Measurements from ENCODE around the gene NSUN7.
A peak's percentile ranks its signal among the peaks of the same experiment; 100 is the strongest.
"Not testable (repeated sequence)": the region's sequence is repeated elsewhere in the genome, so short reads cannot be mapped to it uniquely, and the experiment has no call there.

The NSUN7 gene, protein sequence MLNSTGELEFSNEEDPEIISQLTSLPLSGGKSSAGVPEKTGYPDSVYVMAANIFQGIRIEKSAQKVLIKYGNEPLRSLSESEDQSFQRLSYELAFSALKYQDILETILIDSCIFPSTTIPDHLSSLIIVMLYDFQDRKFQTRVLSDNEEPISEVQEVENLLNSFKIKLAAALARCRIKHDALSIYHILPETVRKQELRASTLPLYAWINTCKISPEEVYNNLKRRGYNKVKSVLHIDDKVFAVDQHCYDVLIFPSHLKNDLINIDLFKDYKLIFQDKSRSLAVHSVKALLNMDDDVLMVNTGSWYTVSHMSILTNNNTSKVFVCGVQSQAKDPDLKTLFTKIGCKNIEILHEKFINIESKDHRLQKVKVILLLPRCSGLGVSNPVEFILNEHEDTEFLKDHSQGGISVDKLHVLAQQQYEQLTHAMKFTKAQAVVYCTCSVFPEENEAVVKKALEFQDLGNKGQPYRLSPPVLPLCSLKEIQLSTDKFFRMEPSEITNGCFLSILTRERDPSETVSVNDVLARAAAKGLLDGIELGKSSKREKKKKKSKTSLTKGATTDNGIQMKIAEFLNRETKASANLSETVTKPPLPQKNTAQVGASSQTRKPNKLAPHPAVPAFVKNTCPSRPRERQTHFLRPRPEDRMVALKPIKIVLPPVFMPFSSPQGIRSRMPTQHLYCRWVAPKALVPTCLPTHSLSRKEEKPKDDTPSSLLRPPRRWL

DNA sequence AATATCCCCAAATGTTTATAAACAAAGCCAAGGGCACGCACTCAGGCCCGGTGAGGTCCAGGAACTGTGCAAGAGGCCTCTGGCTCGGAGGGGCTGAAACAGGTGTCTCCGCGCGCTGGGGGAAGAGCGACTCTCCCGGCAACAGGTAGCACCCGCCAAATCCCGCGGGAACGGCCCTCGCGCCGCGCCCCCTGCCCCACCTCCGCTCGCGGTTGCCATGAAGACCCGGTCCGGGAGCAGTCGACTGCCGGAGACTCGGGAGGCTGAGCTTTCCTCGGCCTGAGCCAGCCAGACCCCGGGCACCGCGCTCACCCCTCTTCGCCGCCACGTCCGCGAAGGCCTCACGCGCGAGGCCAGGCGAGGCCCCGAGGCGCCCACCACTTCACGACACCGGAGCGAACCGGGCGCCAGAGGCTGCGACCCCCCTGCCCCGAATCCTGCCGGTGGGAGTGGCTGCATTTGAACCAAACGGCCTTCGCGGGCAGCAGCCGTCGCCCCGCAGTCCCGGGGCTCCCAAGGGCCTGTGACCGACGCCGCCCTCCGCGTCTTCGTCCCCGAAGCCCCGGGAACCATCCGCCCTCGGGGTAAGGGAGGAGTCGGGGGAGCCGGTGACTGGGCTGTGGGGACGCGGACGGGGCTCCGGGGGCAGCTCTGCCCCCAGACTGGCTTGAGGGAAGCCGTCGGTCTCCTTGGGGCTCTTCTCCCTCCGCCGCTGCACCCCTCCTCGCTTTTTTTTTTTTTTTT lies at the start of gene NSUN7:
NSUN7 (plus strand) TSS at position 239 of the 744 bp plus-strand sequence. CDS start 739 bp downstream, outside the sequence.
- DNase-seq = peak; percentile 95

DNA sequence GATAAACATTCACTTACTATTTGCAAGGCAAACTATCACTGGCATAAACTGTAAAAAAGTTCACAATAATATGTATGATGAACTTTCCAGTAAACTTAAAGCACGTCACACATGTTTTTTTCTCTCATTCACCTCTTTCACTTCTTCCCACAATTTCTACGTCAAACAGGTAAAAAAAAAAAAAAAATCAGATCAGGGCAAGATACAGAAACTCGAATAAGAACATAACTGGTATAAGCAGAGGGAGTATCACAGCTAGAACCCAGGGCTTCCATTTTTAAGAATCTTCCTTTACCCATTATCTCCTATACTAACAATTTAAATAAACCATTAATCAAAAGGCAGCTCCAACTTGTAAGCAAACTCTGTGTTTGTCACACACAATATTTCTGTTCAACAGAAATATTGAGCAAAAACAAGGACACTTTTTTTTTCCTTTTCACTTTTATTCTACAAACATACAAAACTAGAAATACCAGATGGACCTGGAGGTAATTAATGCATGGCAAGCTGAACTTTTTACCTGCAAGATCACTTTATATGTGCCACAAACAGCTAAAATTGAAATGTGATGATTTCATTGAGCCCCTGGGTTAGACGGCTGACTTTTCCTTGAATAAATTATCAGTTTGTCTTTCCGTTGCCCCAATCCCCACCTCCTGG lies 47.5 kb upstream of the NSUN7 start:
- no peak for DNase-seq

DNA sequence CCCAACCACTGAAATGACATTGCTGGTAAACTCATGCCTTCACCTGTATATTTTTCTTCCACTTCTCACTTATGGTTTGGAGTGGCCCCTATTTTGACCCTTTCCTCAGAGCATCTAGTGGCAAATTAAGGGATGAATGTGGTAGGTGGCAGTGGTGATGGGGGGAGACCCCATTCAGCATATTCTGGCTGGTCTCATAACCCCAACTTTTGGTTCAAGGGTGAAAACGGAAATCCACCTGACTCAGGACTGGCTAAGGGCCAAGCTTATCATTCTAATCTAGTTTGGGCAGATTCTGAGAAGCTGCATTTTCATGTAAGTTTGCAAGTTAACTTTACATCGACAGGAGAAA lies 47.0 kb upstream of the NSUN7 start:
- DNase-seq = no peak

DNA sequence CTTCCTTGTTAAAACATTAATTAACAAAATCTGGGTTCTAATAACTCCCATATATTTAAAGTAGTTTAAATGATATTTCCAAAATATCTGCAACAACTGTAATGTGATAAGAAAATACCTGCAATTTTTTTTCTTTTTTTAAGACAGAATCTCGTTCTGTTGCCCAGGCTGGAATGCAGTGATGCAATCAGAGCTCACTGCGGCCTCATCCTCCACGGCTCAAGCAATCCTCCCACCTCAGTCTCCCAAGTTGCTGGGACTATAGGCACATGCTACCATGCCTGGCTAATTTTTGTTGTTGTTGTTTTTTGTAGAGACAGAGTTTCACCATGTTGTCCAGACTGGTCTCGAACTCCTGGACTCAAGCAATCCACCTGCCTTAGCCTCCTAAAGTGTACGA lies 45.7 kb upstream of the NSUN7 start:
- no peak for DNase-seq

DNA sequence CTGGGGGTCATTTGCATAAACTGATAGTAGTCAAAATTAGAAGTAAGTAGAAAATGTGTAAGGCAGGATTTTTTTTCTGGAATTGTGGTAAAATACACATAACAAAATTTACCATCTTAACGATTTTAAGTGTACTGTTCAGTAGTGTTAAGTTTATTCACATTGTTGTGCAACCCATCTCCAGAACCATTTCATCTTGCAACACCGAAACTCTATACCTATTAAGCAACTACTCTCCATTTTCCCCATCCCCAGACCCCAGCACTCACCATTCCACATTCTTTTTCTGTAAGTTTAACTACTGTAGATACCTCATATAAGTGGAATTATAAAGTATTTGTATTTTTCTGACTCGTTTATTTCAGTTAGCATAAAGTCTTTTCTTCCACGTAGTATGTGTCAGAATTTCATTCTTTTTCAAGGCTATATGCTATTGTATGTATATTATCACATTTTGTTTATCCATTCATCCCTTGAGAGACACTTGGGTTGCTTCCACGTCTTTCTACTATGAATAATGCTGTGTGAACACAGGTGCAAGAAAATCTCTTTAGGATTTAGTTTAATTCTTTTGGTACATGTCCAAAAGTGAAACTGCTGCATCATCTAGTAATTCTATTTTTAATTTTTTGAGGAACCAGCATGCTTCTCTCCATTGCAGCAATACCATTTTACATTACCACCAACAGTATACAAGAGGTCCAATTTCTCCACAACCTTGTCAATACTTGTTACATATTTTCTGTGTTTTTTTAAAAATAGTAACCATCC lies 39.1 kb upstream of the NSUN7 start:
- DNase-seq = no peak

DNA sequence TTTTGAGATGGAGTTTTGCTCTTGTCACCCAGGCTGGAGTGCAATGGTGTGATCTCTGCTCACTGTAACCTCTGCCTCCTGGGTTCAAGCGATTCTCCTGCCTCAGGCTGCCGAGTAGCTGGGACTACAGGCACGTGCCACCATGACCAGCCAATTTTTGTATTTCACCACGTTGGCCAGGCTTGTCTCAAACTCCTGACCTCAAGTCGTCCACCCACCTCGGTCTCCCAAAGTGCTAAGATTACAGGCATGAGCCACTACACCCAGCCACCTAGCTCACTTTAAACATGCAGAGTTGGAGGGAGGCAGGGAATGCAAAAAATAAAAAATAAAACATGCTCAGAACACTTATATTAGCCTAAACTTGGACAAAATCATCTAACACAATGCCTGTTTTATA lies 36.8 kb upstream of the NSUN7 start:
- DNase-seq = not testable (repeated sequence)

DNA sequence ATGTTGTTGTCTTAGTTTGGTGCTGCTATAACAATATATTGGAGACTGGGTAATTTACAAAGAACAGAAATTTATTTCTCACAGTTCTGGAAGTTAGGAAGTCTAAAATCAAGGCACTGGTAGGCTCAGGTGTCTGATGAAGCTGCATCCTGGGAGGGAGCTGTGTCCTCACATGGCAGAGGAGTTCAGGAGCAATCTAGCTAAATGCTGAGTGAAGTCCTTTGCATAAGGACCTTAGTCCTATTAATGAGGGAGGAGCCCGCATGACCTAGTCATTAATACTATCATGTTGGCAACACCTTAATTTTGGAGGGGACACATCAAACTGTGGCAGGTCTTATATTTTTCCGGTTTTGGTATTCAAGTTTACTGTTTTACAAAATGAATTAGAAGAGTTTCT lies 36.0 kb upstream of the NSUN7 start:
- no peak for DNase-seq

DNA sequence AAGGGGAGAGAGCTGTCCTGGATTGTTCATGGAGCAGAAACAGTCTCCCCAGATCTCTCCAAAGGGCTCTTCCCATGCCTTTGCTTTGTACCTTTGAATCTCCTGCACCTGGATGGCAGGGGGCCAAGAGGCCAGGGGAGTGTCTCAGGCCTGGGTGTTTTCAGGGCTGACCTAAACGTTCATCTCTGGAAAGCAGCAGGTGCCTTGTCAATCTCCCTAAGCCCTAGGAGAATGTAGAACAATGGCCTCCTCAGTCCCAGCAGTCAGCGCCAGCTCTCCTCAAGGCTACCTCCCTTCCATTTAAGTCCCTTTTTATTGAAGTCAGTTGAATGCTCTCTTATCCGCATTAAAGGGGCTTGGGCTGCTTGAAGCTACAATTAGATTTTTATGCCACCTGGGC lies 31.2 kb upstream of the NSUN7 start:
- no peak for DNase-seq

DNA sequence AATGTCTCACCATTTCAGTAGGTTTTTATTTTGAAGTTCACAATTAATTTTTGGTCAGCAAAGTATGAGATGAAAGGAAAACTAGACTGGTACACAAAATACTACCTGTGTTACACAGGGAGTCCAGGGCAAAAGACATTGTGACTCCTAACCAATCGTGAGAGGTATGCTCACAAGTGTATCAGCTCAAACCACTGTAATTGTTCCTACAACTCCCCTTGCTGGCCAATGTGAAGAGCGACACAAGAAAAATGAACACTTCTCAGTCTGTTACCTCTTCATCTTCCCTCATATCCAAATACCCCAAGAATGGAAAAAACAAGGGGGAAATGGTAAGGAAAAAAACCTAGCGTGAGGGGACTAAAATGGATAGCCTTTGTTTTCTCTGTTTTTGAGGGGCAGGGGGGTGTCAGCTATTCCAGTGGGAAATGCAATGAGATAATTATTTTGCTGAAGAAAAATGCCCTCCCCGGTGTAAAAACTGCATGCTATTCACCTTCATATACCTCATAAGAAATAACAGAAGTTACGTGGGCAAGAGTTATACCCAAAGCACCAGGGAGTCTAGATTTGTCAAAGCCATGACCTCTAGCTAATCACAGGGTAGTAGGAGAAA lies 30.6 kb upstream of the NSUN7 start:
- no peak for DNase-seq

DNA sequence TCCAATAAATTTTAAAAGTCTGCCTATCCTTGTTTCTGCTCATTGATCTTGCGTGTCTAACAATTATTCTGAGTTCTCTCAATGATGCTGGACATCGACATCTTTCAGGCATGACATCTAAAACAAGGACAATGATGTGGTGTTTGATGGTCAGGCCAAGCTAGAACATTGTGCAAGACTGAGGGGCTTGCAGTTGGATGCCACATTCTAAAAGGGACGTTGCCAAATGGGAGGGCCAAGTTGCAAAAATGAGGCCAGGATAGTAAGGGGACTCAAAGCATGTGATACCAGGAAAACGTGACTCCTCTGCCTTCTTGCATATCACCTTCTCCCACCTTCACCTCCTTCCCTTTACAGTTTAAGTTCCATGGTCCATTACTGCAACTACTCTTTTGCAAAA lies 29.4 kb upstream of the NSUN7 start:
- no peak for DNase-seq

DNA sequence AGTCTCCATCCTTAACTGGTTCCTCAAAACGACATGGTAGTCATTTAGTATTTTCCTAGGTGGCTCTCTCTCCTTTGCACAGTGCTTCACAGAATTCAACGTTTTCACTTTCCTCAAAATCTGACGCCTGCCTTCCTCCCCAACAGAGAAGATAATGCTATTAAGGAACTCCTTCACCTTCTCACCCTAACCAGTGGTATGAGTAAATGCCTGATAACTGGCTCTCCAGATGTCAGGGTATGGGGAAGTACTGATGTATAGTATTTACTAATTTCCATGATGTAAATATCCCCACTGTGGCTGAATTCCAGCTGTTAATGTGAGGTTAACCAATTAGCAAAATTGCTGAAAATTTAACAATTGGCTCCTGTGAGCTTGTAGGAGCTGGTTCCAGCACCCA lies 28.8 kb upstream of the NSUN7 start:
- DNase-seq = no peak

DNA sequence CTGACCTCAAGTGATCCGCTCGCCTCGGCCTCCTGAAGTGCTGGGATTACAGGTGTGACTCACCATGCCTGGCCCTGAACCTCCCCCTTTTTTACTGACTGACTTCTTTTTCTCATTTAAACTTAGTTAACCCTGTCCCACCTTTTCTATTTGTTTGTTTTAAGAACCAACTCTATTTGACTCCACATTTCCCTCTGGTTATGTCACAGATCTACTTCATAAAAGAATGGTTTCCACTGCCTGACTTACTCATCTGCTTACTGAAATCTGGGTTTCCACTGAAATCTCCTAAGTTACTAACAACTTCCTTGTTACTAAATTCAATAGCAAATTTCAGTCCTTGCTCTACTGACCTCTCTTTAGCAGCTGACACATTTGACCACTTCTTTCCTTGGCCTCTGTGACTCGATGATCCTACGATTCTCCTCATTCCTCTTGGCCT lies 28.0 kb upstream of the NSUN7 start:
- DNase-seq = no peak

DNA sequence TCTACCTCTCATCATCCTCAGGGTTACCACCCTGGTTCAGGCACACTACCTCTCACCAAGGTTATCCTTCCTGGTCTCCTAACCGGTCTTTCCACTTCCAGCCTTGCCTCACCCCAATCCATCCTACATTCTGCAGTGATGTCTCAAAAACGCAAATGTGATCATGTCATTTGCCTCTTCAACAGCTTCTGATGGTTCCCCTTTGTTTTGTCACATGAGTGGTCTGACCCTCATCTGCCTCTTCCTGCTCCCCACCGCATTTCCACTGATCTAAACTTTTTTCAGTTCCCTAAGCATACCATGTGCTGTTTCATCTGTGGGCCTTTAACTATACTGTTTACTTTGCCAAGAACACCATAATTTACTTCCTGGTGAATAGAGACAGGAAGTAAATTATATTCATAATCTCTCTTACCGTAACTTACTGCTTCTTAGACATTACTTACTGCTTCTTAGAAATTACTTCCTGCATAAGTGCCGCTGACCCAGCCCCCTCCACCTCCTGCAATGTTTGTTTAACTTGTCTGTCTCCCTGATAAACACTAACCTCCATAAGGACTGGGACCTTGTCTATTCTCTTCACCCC lies 27.1 kb upstream of the NSUN7 start:
- DNase-seq = no peak

DNA sequence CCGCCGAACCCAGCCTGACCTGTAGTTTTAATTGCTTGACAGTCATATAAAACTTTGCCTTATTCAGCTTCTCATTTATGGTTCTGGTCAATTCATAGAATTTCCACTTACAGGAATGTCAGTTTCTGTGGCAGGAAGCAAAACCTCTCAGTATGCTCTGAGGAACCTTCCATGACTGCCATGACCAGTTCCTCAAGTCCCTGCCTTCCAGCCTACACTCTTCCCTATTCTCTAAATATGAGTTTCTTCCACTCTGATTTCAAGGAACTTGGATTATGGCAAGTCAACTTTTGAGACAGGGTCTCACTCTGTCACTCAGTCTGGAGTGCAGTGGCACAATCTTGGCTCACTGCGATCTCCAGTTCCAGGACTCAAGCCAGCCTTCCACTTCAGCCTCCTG lies 26.0 kb upstream of the NSUN7 start:
- no peak for DNase-seq

DNA sequence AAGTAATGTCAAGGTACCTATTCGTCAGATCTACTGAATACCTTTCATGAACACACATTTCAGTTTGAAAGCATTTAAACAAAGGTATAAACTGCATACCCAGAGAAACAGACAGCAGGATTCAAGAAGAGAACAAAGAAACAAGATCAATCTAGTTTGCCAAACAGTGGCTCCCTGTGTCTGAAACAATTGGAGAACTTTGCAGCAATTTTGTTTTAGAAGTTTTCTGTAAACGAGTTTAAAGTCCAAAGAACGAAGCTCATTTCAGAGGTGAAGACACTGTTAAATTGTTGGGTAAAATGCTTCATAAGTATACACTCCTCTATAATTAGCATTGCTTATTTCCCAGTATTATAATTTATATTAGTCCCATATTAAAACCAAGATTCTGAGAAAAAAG lies 21.4 kb upstream of the NSUN7 start:
- no peak for DNase-seq

DNA sequence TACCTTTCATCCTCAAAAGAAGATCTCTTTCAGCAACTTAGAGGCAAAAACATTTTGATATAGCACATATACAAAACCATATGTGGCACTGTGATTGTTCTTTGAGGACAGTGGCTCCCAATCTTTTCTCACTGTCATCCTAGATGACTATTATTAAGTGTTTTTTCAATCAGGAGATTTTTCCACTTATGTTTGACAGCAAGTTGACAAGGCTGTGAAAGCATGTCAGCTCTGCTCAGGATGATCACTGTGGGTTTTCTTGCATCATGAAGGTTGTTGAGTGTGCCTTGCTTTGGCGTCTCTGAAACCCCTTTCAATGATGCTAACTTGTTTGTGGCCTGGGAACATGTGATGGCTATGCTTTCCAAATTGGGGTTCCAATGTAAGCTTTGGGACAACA lies 20.2 kb upstream of the NSUN7 start:
- DNase-seq = no peak

DNA sequence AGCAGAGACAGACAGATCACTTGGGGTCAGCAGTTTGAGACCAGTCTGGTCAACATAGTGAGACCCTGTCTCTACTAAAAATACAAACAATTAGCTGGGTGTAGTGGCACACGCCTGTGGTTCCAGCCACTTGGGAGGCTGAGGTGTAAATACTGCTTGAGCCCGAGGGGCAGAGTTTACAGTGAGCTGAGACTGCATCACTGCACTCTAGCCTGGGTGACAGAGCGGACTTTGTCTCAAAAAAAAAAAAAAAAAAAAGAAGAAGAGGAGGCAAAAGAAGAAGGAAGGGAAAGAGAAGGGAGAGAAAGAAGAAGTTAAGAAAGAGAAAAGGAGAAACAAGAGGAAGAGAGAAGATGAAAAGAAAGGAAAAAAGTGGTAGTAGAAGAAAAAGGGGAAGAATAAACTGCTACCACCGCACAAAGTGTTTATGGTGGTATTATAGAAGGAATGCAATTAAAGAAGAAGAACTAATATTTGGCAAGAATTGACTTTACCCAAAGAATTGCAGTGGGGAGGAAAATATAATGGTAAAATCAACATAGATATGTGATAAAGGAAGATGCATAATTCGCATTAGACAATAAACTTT lies 19.6 kb upstream of the NSUN7 start:
- DNase-seq = no peak

DNA sequence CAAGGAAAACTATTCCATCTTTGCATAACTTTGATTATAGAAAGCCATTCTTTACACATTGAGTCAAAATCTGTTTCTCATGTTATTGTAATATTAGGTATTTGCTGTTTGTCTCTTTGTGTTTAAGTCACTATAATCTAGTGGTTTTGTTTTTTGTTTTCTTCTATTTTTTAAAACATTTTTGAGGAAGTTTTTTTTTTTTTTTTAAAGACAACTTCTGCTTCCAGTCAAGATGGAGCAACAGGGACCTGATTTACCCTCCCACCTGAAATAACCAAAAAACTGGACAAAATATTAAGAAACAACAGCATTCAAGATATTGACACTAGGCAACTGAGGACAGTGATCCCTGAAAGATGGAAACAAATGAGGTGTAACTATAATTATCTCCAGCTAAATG lies 18.4 kb upstream of the NSUN7 start:
- DNase-seq = no peak

DNA sequence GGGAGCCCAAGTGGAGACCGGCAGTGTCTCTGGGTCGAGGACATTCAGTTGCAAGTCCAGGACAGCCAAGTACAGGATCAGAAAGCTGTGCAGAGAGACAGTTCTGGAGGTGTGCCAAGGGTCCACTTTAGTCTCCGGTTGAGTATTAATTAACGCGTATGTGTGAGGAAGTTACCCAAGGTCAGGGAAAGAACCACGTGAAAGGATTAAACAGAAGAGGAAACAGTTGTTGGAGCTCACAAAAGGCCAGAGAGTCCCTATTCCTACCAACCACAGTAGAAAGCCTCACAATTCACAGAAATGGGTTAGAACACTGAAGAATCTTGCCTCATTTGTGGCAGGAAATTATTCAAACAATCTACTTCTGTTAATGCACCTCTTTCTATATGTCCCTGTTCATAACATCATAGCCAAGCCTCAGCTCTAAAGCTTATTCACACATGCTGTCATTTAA lies 17.9 kb upstream of the NSUN7 start:
- no peak for DNase-seq

DNA sequence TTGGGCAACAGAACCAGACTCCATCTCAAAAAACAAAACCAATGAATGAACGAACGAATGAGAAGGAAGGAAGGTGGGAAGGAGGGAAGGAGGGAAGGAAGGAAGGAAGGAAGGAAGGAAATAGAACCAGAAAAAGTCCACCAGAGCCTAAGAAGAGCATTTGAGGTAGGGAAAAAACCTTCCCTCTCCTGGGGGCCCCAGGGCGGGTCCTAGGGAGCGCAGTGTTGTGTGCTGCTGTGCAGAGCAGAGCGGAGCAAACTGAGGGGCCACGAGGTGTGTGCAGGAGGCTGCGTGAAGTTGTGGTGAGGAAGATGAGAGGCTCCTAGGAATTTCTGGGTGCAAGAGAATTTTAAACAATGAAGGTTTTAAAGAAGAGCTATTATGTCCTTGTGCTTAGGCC lies 16.0 kb upstream of the NSUN7 start:
- DNase-seq = no peak

DNA sequence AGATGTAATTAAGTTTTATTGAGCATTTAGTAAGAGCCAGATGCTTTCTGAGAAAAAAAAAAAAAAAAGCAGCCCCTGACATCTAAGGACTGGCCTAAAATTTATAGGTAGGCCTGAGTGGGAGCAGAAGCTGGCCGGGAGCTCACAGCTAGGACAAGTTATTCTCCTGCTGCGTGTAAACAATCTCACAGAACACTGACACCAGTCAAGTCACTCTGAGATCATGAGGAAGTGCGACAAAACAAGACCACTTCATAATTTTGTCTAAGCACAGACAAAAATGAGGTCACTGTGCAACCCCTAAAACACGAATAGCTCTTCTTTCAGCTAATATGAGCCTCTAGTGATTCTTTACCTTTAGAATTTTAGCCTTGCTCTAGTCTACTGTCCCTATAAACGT lies 15.3 kb upstream of the NSUN7 start:
- no peak for DNase-seq
